HepG2 (cell line): ENCODE results near the gene OR2V2. TPM values are rescaled to one million over a fixed set of nuclear protein-coding genes. Genes with fewer than 3 reads are reported as not detected.
A peak's percentile ranks its signal among the peaks of the same experiment; 100 is the strongest.

Experiments
- AKAP8 ChIP-seq: sonication (generic); formaldehyde crosslinking; IDR thresholded peaks from 2 replicates; pipeline ENCODE4 v1.5.1; 2020; ENCODE audit warnings: mild to moderate bottlenecking, missing genetic modification reagents
- DNMT1 ChIP-seq: sonication (generic); formaldehyde crosslinking; IDR thresholded peaks from 2 replicates; pipeline ENCODE4 v1.5.1; 2020; ENCODE audit warnings: mild to moderate bottlenecking, missing genetic modification reagents
- E2F1 ChIP-seq: sonication (generic); formaldehyde crosslinking; IDR thresholded peaks from 2 replicates; pipeline ENCODE4 v1.5.0; 2020; ENCODE audit warnings: missing genetic modification reagents
- ELF4 ChIP-seq: sonication (generic); formaldehyde crosslinking; IDR thresholded peaks from 2 replicates; pipeline ENCODE4 v1.5.0; 2020; ENCODE audit warnings: missing genetic modification reagents, mild to moderate bottlenecking, moderate library complexity, borderline replicate concordance
- FOXK1 ChIP-seq: sonication (generic); formaldehyde crosslinking; IDR thresholded peaks from 2 replicates; pipeline ENCODE4 v1.4.0; 2020; ENCODE audit warnings: low read depth, missing genetic modification reagents, borderline replicate concordance
- JARID2 ChIP-seq: sonication (generic); formaldehyde crosslinking; IDR thresholded peaks from 2 replicates; pipeline ENCODE4 v1.8.1; 2023; ENCODE audit warnings: missing genetic modification reagents, inconsistent platforms; ENCODE audit not compliant: insufficient replicate concordance
- NFYB ChIP-seq: sonication (generic); formaldehyde crosslinking; IDR thresholded peaks from 2 replicates; pipeline ENCODE4 v1.4.0; 2020; ENCODE audit warnings: missing genetic modification reagents
- PHB2 ChIP-seq: fragments of 450-650 bp; IDR thresholded peaks from 2 replicates; pipeline ENCODE4 v1.6.1; 2018; ENCODE audit not compliant: partially characterized antibody
- POLR2AphosphoS5 ChIP-seq: IDR thresholded peaks from 2 replicates; pipeline ENCODE4 v1.6.1; 2012; ENCODE audit warnings: low read depth, low read length
- ZFY ChIP-seq: sonication (generic); formaldehyde crosslinking; IDR thresholded peaks from 2 replicates; pipeline ENCODE4 v1.4.0; 2020; ENCODE audit warnings: missing genetic modification reagents
- ZNF207 ChIP-seq: fragments of 450-650 bp; IDR thresholded peaks from 2 replicates; pipeline ENCODE4 v1.6.1; 2016; ENCODE audit warnings: antibody characterized with exemption, borderline replicate concordance
- ZNF263 ChIP-seq: sonication (generic); formaldehyde crosslinking; IDR thresholded peaks from 2 replicates; pipeline ENCODE4 v1.4.0; 2020; ENCODE audit warnings: missing genetic modification reagents
- ZNF484 ChIP-seq: sonication (generic); formaldehyde crosslinking; IDR thresholded peaks from 2 replicates; pipeline ENCODE4 v1.5.1; 2020; ENCODE audit warnings: mild to moderate bottlenecking, low read depth, missing genetic modification reagents, borderline replicate concordance
- polyA plus RNA-seq, 8 experiments: library from polyadenylated mRNA; depleted of rRNA in 3 of 8; stranded (reverse) in 7 of 8; unstranded in 1 of 8; fragments of >200 nt; fragmentation: Illumina TruSeq in 4 of 8; extraction: Trizol in 4 of 8; gene quantifications; 2 replicates each; pipeline versions ENCODE4 v1.2.1 to v1.2.3, GENCODE V29; 2011 to 2016; ENCODE audit warnings: low read depth in 4 of 8, missing spikeins in 1 of 8, mixed read lengths in 1 of 8; ENCODE audit not compliant: insufficient read depth in 1 of 8
- total RNA-seq, 5 experiments: library from RNA; depleted of rRNA; stranded (reverse); fragments of >200 nt; fragmentation: Illumina TruSeq; extraction: Trizol; gene quantifications; 2 replicates each; pipeline ENCODE4 v1.2.3, GENCODE V29; 2016; ENCODE audit warnings: low read depth in 1 of 5
- TF ChIP-seq, protein P1 (sequence below): sonication (generic); formaldehyde crosslinking; IDR thresholded peaks from 2 replicates; pipeline ENCODE4 v1.4.0; 2020; ENCODE audit warnings: mild to moderate bottlenecking, missing genetic modification reagents, borderline replicate concordance
- TF ChIP-seq, protein P2 (sequence below): IDR thresholded peaks from 2 replicates; pipeline ENCODE4 v1.6.1; 2012; ENCODE audit warnings: inconsistent platforms
- TF ChIP-seq, protein P3 (sequence below): sonication (generic); formaldehyde crosslinking; IDR thresholded peaks from 2 replicates; pipeline ENCODE4 v1.8.0; 2022; ENCODE audit warnings: missing genetic modification reagents, mild to moderate bottlenecking, moderate library complexity, borderline replicate concordance
- TF ChIP-seq, protein P4 (sequence below): sonication (generic); formaldehyde crosslinking; IDR thresholded peaks from 2 replicates; pipeline ENCODE4 v1.4.0; 2020; ENCODE audit warnings: missing genetic modification reagents

The OR2V2 gene
- total and polyA plus RNA-seq, 2 of the 13 experiments (the other 11 are each of a cell fraction or from before 2014, with no cell fraction given): not detected

GRCh38 chr5:181194489-181195248 lies 47.3 kb downstream of the OR2V2 start (continued):
- TF ChIP-seq, protein P1, sequence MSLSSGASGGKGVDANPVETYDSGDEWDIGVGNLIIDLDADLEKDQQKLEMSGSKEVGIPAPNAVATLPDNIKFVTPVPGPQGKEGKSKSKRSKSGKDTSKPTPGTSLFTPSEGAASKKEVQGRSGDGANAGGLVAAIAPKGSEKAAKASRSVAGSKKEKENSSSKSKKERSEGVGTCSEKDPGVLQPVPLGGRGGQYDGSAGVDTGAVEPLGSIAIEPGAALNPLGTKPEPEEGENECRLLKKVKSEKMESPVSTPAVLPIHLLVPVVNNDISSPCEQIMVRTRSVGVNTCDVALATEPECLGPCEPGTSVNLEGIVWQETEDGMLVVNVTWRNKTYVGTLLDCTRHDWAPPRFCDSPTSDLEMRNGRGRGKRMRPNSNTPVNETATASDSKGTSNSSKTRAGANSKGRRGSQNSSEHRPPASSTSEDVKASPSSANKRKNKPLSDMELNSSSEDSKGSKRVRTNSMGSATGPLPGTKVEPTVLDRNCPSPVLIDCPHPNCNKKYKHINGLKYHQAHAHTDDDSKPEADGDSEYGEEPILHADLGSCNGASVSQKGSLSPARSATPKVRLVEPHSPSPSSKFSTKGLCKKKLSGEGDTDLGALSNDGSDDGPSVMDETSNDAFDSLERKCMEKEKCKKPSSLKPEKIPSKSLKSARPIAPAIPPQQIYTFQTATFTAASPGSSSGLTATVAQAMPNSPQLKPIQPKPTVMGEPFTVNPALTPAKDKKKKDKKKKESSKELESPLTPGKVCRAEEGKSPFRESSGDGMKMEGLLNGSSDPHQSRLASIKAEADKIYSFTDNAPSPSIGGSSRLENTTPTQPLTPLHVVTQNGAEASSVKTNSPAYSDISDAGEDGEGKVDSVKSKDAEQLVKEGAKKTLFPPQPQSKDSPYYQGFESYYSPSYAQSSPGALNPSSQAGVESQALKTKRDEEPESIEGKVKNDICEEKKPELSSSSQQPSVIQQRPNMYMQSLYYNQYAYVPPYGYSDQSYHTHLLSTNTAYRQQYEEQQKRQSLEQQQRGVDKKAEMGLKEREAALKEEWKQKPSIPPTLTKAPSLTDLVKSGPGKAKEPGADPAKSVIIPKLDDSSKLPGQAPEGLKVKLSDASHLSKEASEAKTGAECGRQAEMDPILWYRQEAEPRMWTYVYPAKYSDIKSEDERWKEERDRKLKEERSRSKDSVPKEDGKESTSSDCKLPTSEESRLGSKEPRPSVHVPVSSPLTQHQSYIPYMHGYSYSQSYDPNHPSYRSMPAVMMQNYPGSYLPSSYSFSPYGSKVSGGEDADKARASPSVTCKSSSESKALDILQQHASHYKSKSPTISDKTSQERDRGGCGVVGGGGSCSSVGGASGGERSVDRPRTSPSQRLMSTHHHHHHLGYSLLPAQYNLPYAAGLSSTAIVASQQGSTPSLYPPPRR (CRISPR knock-in tag): no peak
- TF ChIP-seq, protein P2, sequence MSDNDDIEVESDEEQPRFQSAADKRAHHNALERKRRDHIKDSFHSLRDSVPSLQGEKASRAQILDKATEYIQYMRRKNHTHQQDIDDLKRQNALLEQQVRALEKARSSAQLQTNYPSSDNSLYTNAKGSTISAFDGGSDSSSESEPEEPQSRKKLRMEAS: no peak
- TF ChIP-seq AKAP8 (CRISPR knock-in tag): 0 out of 2 replicates have a peak, but pooled peaks have one; percentile 19
- no peak for TF ChIP-seq ELF4
- peak; percentile 91 for TF ChIP-seq ZNF263 (CRISPR knock-in tag)
- TF ChIP-seq ZFY (CRISPR knock-in tag): 0 out of 2 replicates have a peak, but pooled peaks have one; percentile 15
- no peak for TF ChIP-seq PHB2
- TF ChIP-seq, protein P3, sequence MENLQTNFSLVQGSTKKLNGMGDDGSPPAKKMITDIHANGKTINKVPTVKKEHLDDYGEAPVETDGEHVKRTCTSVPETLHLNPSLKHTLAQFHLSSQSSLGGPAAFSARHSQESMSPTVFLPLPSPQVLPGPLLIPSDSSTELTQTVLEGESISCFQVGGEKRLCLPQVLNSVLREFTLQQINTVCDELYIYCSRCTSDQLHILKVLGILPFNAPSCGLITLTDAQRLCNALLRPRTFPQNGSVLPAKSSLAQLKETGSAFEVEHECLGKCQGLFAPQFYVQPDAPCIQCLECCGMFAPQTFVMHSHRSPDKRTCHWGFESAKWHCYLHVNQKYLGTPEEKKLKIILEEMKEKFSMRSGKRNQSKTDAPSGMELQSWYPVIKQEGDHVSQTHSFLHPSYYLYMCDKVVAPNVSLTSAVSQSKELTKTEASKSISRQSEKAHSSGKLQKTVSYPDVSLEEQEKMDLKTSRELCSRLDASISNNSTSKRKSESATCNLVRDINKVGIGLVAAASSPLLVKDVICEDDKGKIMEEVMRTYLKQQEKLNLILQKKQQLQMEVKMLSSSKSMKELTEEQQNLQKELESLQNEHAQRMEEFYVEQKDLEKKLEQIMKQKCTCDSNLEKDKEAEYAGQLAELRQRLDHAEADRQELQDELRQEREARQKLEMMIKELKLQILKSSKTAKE (CRISPR knock-in tag): no peak
- TF ChIP-seq ZNF207: no peak
- no peak for TF ChIP-seq POLR2AphosphoS5
- no peak for TF ChIP-seq DNMT1 (CRISPR knock-in tag)
- TF ChIP-seq FOXK1 (CRISPR knock-in tag): no peak
- no peak for TF ChIP-seq NFYB (CRISPR knock-in tag)
- no peak for TF ChIP-seq ZNF484 (CRISPR knock-in tag)
- TF ChIP-seq, protein P4, sequence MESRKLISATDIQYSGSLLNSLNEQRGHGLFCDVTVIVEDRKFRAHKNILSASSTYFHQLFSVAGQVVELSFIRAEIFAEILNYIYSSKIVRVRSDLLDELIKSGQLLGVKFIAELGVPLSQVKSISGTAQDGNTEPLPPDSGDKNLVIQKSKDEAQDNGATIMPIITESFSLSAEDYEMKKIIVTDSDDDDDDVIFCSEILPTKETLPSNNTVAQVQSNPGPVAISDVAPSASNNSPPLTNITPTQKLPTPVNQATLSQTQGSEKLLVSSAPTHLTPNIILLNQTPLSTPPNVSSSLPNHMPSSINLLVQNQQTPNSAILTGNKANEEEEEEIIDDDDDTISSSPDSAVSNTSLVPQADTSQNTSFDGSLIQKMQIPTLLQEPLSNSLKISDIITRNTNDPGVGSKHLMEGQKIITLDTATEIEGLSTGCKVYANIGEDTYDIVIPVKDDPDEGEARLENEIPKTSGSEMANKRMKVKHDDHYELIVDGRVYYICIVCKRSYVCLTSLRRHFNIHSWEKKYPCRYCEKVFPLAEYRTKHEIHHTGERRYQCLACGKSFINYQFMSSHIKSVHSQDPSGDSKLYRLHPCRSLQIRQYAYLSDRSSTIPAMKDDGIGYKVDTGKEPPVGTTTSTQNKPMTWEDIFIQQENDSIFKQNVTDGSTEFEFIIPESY (CRISPR knock-in tag): no peak
- TF ChIP-seq E2F1 (CRISPR knock-in tag): no peak
- TF ChIP-seq JARID2: no peak
